HG03066 (cell line): ENCODE data around the gene ZNF408.

Source experiments
- ATAC-seq: cut with Tn5 transposase; IDR thresholded peaks from one replicate; pipeline ENCODE4 v1.9.1; 2021; ENCODE audit warnings: low read depth; ENCODE audit not compliant: unreplicated experiment

ZNF408 gene

GRCh38 chr11:46724088-46724487 lies 23.3 kb downstream of the ZNF408 start:
- no peak for ATAC-seq

- no peak for ATAC-seq
Observed at GRCh38 chr11:46725338-46726205, 24.7 kb downstream of the ZNF408 start.

DNA sequence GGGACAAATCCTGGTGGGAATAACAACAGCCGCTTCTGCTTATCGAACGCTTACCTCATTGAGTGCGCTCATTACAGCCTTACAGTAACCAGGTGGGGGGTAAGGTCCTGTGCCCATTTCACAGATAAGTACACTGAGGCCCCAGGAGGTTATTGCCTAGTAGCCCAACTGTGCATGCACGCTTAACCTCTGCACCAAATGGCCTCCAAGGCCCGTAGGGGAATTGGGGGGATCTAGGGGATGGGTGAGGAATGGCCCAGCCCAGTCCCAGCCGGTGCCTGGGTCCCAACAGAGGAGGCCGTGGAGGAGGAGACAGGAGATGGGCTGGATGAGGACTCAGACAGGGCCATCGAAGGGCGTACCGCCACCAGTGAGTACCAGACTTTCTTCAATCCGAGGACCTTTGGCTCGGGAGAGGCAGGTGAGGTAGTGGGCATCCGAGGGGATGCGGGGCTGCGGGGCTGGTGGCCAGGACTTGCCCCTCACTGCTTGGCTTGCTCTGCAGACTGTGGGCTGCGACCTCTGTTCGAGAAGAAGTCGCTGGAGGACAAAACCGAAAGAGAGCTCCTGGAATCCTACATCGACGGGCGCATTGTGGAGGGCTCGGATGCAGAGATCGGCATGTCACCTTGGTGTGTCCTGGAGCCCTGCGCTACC lies 25.5 kb downstream of the ZNF408 start:
- no peak for ATAC-seq

DNA sequence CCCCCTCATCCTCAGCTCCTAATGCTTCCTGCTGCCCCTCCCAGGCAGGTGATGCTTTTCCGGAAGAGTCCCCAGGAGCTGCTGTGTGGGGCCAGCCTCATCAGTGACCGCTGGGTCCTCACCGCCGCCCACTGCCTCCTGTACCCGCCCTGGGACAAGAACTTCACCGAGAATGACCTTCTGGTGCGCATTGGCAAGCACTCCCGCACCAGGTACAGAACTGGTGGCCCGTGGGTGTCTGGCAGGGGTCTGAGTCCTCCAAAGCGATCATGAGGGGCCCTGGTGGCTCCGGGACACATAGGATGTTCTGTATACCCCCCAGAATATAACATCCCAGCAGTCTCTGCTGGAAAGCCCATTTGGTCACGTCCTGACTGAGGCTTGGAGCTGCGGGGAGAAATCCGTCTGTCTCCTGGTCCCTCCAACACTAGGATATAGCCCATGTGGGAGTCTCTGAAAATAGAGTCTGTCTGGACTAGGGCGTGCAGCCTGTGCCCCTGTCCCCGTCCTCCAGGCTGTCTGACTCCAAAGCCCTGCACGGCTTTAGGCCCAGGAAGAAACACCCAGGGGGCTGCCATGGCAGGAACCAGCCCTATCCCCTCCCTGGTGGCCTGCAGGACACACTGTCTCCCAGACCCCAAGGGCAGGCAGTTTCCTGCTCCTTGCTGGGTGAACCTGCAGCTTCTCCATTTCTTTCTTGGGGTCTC lies 27.3 kb downstream of the ZNF408 start:
- ATAC-seq = no peak

DNA sequence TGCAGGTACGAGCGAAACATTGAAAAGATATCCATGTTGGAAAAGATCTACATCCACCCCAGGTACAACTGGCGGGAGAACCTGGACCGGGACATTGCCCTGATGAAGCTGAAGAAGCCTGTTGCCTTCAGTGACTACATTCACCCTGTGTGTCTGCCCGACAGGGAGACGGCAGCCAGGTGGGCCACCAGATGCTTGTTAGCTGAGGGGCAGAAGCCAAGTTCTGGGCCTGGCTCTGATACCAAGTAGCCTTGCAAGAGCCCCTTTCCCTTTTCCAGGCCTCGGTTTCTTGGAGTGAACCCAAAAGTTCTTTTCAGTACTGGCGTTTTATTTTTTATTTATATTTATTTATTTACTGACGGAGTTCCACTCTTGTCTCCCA lies 27.8 kb downstream of the ZNF408 start:
- no peak for ATAC-seq

DNA sequence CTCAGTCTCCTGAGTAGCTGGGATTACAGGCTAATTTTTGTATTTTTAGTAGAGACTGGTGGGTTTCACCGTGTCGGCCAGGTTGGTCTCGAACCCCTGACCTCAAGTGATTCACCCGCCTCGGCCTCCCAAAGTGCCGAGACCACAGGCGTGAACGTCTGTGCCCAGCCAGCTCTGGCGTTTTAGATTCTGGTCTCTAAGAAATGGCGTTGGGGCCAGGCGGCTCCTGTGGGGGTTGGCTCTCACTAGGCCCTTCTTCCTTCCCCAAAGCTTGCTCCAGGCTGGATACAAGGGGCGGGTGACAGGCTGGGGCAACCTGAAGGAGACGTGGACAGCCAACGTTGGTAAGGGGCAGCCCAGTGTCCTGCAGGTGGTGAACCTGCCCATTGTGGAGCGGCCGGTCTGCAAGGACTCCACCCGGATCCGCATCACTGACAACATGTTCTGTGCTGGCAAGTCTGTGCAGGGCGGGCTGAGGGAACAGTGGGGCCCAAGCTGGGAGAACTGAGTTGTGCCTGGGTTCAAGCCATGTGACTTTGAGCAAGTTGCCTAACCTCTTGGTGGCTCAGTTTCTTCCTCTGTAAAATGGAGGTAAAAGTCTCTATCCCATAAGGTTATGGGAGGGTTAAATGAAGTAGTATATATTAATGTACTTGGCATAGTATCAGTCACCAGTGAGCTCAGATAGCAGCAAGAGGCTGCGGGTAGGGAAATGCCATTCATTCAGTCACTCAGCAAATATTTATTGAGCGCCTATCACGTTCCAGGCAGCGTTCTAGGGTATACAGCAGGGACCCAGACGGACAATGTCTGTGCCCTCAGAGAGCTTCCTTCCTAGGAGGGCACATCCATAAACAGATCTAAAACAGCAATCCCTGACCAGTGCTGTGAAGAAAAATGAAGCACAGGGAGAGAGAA lies 28.5 kb downstream of the ZNF408 start:
- no peak for ATAC-seq

DNA sequence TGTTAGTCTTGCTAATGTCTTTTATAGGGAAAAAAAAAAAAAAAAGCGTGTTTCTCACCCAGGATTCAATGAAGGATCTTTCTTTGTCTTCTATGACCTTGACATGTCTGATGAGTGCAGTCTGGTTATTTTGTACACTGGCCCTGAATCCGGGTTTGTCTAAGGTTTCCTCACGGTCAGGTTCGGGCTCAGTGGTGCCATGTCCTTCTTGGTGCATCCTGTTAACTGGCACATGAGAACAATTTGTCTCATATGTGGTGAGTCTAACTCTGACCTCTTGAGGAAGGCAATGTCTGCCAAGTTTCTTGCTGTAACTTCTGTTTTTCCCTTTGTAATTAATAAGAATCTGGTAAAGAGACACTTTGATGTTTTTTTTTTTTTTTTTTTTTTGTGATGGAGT lies 30.7 kb downstream of the ZNF408 start:
- no peak for ATAC-seq

DNA sequence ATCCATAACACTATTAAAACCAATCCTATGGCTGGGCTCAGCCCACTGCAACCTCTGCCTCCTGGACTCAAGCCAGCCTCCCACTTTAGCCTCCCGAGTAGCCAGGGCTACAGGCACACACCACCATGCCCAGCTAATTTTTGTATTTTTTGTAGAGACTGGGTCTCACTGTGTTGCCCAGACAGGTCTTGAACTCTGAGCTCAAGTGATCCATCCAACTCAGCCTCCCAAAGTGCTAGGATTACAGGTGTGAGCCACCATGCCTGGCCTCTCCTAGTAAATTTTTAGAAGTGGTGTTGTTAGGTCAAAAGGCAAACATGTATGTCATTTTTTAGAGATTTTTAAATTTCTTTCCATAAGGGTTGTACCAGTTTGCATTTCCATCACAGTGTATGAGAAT lies 32.4 kb downstream of the ZNF408 start:
- no peak for ATAC-seq

GRCh38 chr11:46736146-46736545 lies 35.3 kb downstream of the ZNF408 start:
- ATAC-seq = no peak

GRCh38 chr11:46736615-46737014 lies 35.8 kb downstream of the ZNF408 start:
- no peak for ATAC-seq

- no peak for ATAC-seq
Observed at GRCh38 chr11:46737699-46738098, 36.9 kb downstream of the ZNF408 start.

- ATAC-seq = no peak
Observed at GRCh38 chr11:46738887-46739286, 38.1 kb downstream of the ZNF408 start.

- ATAC-seq = no peak
Observed at GRCh38 chr11:46741600-46742484, 41.0 kb downstream of the ZNF408 start.

DNA sequence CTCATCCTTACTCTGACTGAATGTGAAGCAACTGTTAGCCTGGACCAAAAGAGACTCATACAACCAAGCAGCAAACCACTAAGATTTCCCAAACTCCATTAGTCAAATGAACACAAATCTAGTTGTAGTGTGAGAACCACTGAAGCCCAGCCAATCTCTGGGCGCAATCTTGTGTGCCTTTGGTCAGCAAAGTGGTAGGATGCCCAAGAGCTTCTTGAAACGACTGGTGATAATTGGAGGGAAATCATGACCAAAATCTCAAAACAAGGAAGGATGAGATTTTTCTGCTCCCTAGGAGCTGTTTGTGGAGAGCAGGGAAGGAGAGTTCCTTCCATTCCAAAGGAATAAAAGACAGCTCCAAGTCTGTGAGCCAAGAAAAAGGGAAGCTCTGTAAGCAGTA lies 42.2 kb downstream of the ZNF408 start:
- ATAC-seq = no peak

DNA sequence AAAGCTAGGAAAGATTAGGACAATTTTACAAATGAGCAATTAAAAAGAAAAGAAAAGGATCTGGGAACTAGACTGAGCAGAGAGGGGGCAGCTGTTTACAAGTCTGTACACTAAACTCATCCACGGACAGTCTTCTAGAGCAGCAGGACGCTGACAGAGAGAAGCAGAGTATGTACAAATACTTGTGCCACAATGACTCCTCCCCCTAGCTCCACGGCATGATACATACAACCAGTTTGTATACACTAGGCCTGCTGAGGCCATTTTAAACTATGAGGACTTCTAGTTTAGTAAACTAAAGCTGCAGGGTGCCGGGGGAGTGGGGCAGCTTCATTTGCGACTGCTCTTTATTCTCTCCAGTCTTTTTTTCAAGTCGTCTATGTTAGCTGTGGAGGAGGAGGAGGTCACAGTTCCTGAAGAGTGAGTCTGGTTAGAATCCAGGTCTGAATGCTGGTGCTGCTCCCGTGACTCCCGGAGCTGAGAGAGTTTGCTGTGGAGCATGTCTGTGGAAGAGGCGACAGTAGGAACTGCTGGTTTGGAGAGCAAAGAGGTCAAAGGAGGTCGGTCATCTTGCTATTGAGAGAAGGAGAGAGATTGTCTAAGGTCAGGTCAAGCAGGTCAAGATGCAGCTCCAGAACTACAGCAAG lies 43.0 kb downstream of the ZNF408 start:
- ATAC-seq = no peak

DNA sequence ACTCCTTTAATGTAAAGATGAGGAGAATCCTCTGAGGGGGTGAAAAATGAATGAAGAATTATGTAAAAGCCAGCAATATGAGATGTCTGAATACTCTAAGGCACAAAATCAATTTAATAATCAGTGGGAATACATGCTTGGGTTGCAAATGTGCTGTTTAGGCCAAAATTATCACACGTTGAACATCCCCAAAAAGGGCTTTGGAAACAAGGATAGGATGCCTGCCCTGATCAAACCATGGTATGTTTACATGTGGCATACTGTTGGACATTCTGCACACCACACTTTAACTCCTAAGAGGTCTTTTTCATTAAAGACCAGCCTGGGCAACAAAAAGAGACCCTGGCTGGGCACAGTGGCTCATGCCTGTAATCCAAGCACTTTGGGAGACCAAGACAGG lies 44.5 kb downstream of the ZNF408 start:
- no peak for ATAC-seq

GRCh38 chr11:46745995-46746394 lies 45.2 kb downstream of the ZNF408 start:
- ATAC-seq = no peak

DNA sequence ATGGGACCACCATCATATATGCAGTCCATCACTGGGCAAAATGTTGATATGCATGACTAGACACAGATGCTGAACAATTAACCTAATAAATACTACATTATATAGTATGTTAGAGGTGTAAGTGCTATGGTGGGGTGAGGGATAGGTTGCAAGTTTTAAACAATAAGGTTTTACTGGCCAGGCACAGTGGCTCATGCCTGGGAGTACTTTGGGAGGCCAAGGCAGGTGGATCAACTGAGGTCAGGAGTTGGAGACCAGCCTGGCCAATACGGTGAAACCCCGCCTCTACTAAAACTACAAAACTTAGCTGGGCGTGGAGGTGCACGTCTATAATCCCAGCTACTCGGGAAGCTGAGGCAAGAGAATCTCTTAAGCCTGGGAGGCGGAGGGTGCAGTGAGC lies 46.3 kb downstream of the ZNF408 start:
- ATAC-seq = no peak
